ENCODE measurements around the gene RPS15. TPM values are rescaled to one million over a fixed set of nuclear protein-coding genes. Genes with fewer than 3 reads are reported as not detected.
A peak's percentile ranks its signal among the peaks of the same experiment; 100 is the strongest.

RPS15 gene
- total and polyA plus RNA-seq, 2 donors (not counting 3 experiments of a cell fraction or from before 2014, with no cell fraction given), result 1,260 to 3,270 TPM

GRCh38 chr19:1388637-1389026 is 49.6 kb upstream of the RPS15 start:
- Histone ChIP-seq H3K79me2 (ENCODE audit: control insufficient read depth, insufficient read depth, low read length) (peaks cover 10% of the 10 kb centered on the region), H3K9ac (replicated peaks; ENCODE audit: extremely low read depth, insufficient read depth, low read length) (no peak overlapping the region), H4K20me1 (replicated peaks; ENCODE audit: control insufficient read depth, extremely low read depth, insufficient read depth, low read length) (no peaks in the 10 kb centered on the region), H2AFZ (ENCODE audit: low read depth, low read length) (no peak overlapping the region), H3K27me3 (ENCODE audit: control insufficient read depth in 2 of 2, insufficient read depth in 2 of 2, low read length in 2 of 2) (no peaks in the 10 kb centered on the region), H3K4me2 (ENCODE audit: insufficient read depth, low read length) (no peak overlapping the region), H3K4me1 (ENCODE audit: control insufficient read depth, extremely low read depth, insufficient read depth, low read length) (peaks cover 7% of the 10 kb centered on the region), H3K9me1 (replicated peaks; ENCODE audit: control insufficient read depth, extremely low read depth, insufficient read depth, low read length) (no peaks in the 10 kb centered on the region), H3K36me3 (ENCODE audit: control insufficient read depth in 2 of 2, extremely low read depth in 1 of 2, insufficient read depth in 2 of 2, low read length in 2 of 2) (peaks cover 3 to 28% of the 10 kb centered on the region in 2 experiments), H3K9me3 (replicated peaks; ENCODE audit: control insufficient read depth, insufficient read depth, low read length) (no peaks in the 10 kb centered on the region), H3K27ac (ENCODE audit: insufficient read depth, low read depth, low read length) (no peak overlapping the region), H3K4me3 (replicated peaks in 1 of 3; ENCODE audit: insufficient read depth in 1 of 3, low read depth in 1 of 3, low read length in 3 of 3) (no peak overlapping the region)
- ChIA-PET CTCF (no interaction called here), POLR2A (no interaction called here)
- FAIRE-seq (no peak), DNase-seq (ENCODE audit: low read depth, low spot score) (no peak)
- dilution Hi-C loops (cut with MboI; ENCODE audit: extremely low pct_ligation_motif_present, low sequenced_read_pairs), result no loop called here
- no peak for TF ChIP-seq POLR2AphosphoS5 (IDR thresholded peaks at IDR 0.05; ENCODE audit: insufficient read depth, low read depth, low read length)
- intact Hi-C loops (cut with micrococcal nuclease), result no loop called here
- BruUV-seq (replicated peaks), result no TSS peak

GRCh38 chr19:1389033-1389940 is 48.9 kb upstream of the RPS15 start:
- CTCF ChIA-PET, result no interaction called here
- FAIRE-seq, result no peak

More at GRCh38 chr19:1389033-1389940, 48.9 kb upstream of the RPS15 start:
- intact Hi-C loops (cut with micrococcal nuclease), result no loop called here
- Histone ChIP-seq H3K4me3 (replicated peaks in 1 of 3; ENCODE audit: insufficient read depth in 1 of 3, low read depth in 1 of 3, low read length in 3 of 3) (no peak overlapping the region), H4K20me1 (replicated peaks; ENCODE audit: control insufficient read depth, extremely low read depth, insufficient read depth, low read length) (no peaks in the 10 kb centered on the region), H2AFZ (ENCODE audit: low read depth, low read length) (no peak overlapping the region), H3K27ac (ENCODE audit: insufficient read depth, low read depth, low read length) (no peak overlapping the region), H3K9ac (replicated peaks; ENCODE audit: extremely low read depth, insufficient read depth, low read length) (no peak overlapping the region), H3K4me2 (ENCODE audit: insufficient read depth, low read length) (no peak overlapping the region), H3K79me2 (ENCODE audit: control insufficient read depth, insufficient read depth, low read length) (peaks cover 6% of the 10 kb centered on the region), H3K36me3 (ENCODE audit: control insufficient read depth in 2 of 2, extremely low read depth in 1 of 2, insufficient read depth in 2 of 2, low read length in 2 of 2) (peaks cover 3 to 28% of the 10 kb centered on the region in 2 experiments), H3K9me3 (replicated peaks; ENCODE audit: control insufficient read depth, insufficient read depth, low read length) (no peaks in the 10 kb centered on the region), H3K4me1 (ENCODE audit: control insufficient read depth, extremely low read depth, insufficient read depth, low read length) (peaks cover 7% of the 10 kb centered on the region), H3K9me1 (replicated peaks; ENCODE audit: control insufficient read depth, extremely low read depth, insufficient read depth, low read length) (no peaks in the 10 kb centered on the region), H3K27me3 (ENCODE audit: control insufficient read depth in 2 of 2, insufficient read depth in 2 of 2, low read length in 2 of 2) (no peaks in the 10 kb centered on the region)
- POLR2A ChIA-PET, result no interaction called here
- no peak for DNase-seq (ENCODE audit: low read depth, low spot score)
- TF ChIP-seq GATA2 (IDR thresholded peaks at IDR 0.05; ENCODE audit: insufficient read depth, insufficient read length, low read depth, low read length) (no peak), MAX (IDR thresholded peaks at IDR 0.05; ENCODE audit: insufficient read depth, insufficient read length) (peak; percentile 33)
- dilution Hi-C loops (cut with MboI; ENCODE audit: extremely low pct_ligation_motif_present, low sequenced_read_pairs), result no loop called here
- BruUV-seq (replicated peaks), result no TSS peak
